Ascending aorta (tissue), 2 donors: ENCODE results near the gene CYB5R3. TPM values are rescaled to one million over a fixed set of nuclear protein-coding genes. Genes with fewer than 3 reads are reported as not detected.

Source experiments
- DNase-seq, 2 donors: peaks; one replicate each; pipeline ENCODE4 v3.0.0-alpha.2; 2019; ENCODE audit warnings: low spot score in 2 of 2
- H3K27ac ChIP-seq, 2 donors: fragments of 200-600 bp; sonication (generic); one replicate each; pipeline ENCODE4 v1.5.1; 2016 to 2017; ENCODE audit warnings: mild to moderate bottlenecking in 1 of 2
- H3K27me3 ChIP-seq: fragments of 200-600 bp; sonication (generic); one replicate; pipeline ENCODE4 v1.5.1; 2017
- H3K36me3 ChIP-seq, 2 donors: fragments of 200-600 bp; sonication (generic); one replicate each; pipeline ENCODE4 v1.5.1; 2016
- H3K4me1 ChIP-seq, 2 donors: fragments of 200-600 bp; sonication (generic); one replicate each; pipeline ENCODE4 v1.5.1; 2016 to 2017; ENCODE audit warnings: mild to moderate bottlenecking in 1 of 2
- H3K4me3 ChIP-seq, 2 donors: fragments of 200-600 bp; sonication (generic); one replicate each; pipeline ENCODE4 v1.5.1; 2016 to 2017; ENCODE audit warnings: mild to moderate bottlenecking in 1 of 2
- H3K9me3 ChIP-seq, 2 donors: fragments of 200-600 bp; sonication (generic); one replicate each; pipeline ENCODE4 v1.5.1; 2016
- CTCF ChIP-seq, 3 experiments: fragments of 200-600 bp in 2 of 3; fragments of 450-650 bp in 1 of 3; sonication (generic) in 2 of 3; IDR thresholded peaks; one replicate each; pipeline ENCODE4 v1.5.1; 2016 to 2019; ENCODE audit warnings: antibody characterized with exemption in 3 of 3, mild to moderate bottlenecking in 1 of 3, moderate library complexity in 1 of 3
- intact Hi-C: fragments of 100-400 bp; cut with DNase I; formaldehyde crosslinking; loops from one replicate; pipeline ENCODE4 v1.15.1; 2023
- total RNA-seq: library from RNA; depleted of rRNA; stranded (reverse); fragments of >200 nt; gene quantifications from one replicate; pipeline ENCODE4 v1.1.0, GENCODE V29; 2016

Gene CYB5R3
- total RNA-seq, 1 donor from 2014 or later, result 455 TPM

- intact Hi-C loops, result no loop called here
- Histone ChIP-seq H3K27me3 (no peaks in the 10 kb centered on the region), H3K4me3 (no peak overlapping the region), H3K4me1 (peaks cover 23 to 40% of the 10 kb centered on the region in 2 donors), H3K36me3 (peaks cover 19 to 37% of the 10 kb centered on the region in 2 donors), H3K27ac (peak overlapping the region; percentile 58 to 92), H3K9me3 (no peaks in the 10 kb centered on the region)
- no peak for DNase-seq
- no peak for TF ChIP-seq CTCF (IDR thresholded peaks at IDR 0.05)
Observed at GRCh38 chr22:42693055-42693762, 44.0 kb upstream of the CYB5R3 start.

- no peak for TF ChIP-seq CTCF (IDR thresholded peaks at IDR 0.05)
- no peaks in the 10 kb centered on the region for H3K27me3 ChIP-seq
- H3K4me3 ChIP-seq, result no peak overlapping the region
- peaks cover 28 to 43% of the 10 kb centered on the region in 2 donors for H3K4me1 ChIP-seq
- H3K36me3 ChIP-seq, result peaks cover 19 to 37% of the 10 kb centered on the region in 2 donors
- intact Hi-C loops, result no loop called here
- no peaks in the 10 kb centered on the region for H3K9me3 ChIP-seq
- DNase-seq, result no peak
- peak overlapping the region; percentile 58 to 92 for H3K27ac ChIP-seq
Observed at GRCh38 chr22:42692239-42693054, 43.3 kb upstream of the CYB5R3 start.

- TF ChIP-seq CTCF (IDR thresholded peaks at IDR 0.05), result no peak
- Histone ChIP-seq H3K9me3 (no peaks in the 10 kb centered on the region), H3K4me1 (peaks cover 27 to 44% of the 10 kb centered on the region in 2 donors), H3K4me3 (no peak overlapping the region), H3K36me3 (peaks cover 19 to 37% of the 10 kb centered on the region in 2 donors), H3K27me3 (no peaks in the 10 kb centered on the region), H3K27ac (peak overlapping the region; percentile 58 to 92)
- intact Hi-C loops, result no loop called here
- DNase-seq, result no peak
Observed at GRCh38 chr22:42691440-42691839, 42.2 kb upstream of the CYB5R3 start.

GRCh38 chr22:42688241-42689211 is 39.3 kb upstream of the CYB5R3 start:
- peak; percentile 79 to 98 for DNase-seq
- no peak for TF ChIP-seq CTCF (IDR thresholded peaks at IDR 0.05)
- Histone ChIP-seq H3K9me3 (no peaks in the 10 kb centered on the region), H3K4me1 (peaks cover 39 to 56% of the 10 kb centered on the region in 2 donors), H3K4me3 (peak overlapping the region in 1 of 2 donors; percentile 31), H3K27ac (peak overlapping the region; percentile 93 to 97), H3K27me3 (no peaks in the 10 kb centered on the region), H3K36me3 (peaks cover 10 to 25% of the 10 kb centered on the region in 2 donors)
- intact Hi-C loops, result loop anchor here (1.0 to 10.0 kb wide), 2 partner anchors 9 to 246 kb away; no protein-coding TSS in a partner anchor
